Measurements from ENCODE around the gene ACER3. TPM values are rescaled to one million over a fixed set of nuclear protein-coding genes. Genes with fewer than 3 reads are reported as not detected.

The ACER3 gene
- total RNA-seq, 1 donor from 2014 or later: 27.6 TPM

DNA sequence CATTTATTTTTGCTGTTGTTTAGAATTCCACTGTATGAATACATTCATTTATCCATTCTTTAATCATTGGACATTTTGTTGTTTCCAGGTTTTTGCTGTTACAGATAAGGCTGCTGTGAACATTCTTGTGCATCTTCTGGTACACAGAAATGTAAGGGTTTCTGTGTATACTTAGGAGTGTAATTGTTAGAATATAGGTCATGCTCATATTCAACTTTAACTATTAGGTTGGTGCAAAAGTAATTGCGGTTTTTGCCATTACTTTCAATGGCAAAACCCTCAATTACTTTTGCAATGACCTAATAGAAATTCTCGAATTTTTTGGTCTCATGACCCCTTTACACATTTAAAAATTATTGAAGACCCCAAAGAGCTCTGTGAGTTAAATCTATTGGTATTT, 17.3 kb downstream of the ACER3 start:
- no peaks in the 10 kb centered on the region for H3K36me3 ChIP-seq (ENCODE audit: control insufficient read depth, insufficient read depth, low read length)
- H3K4me3 ChIP-seq (ENCODE audit: low read depth, low read length): no peak overlapping the region
- TF ChIP-seq CTCF (IDR thresholded peaks at IDR 0.05; ENCODE audit: insufficient read depth, low read length, poor library complexity, severe bottlenecking): no peak

DNA sequence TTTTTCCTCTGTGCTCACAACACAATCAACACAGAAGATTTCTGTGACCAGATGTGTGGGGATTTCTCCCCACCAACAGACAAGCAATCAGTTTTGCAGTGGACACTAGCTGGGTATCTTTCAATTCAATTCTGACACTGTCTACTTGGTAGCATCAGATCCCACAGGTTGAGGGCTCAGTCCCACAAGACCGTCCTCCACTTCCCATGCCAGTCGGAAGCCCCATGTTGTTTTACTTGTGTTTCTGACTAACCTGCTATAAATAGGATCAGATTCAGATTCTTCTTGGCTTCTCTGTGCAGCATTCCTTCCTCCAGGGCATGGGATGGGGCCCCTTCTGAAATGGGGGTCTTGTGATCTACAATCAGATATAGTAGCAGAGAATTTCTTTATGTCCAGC, 19.6 kb downstream of the ACER3 start:
- no peak for TF ChIP-seq CTCF (IDR thresholded peaks at IDR 0.05; ENCODE audit: insufficient read depth, low read length, poor library complexity, severe bottlenecking)
- no peak for DNase-seq (ENCODE audit: low read depth)
- no peak overlapping the region for H3K4me3 ChIP-seq (ENCODE audit: low read depth, low read length)
- H3K36me3 ChIP-seq (ENCODE audit: control insufficient read depth, insufficient read depth, low read length): no peaks in the 10 kb centered on the region
- H3K27me3 ChIP-seq (ENCODE audit: control insufficient read depth, insufficient read depth, low read length): no peaks in the 10 kb centered on the region

More for the DNA sequence above, 17.3 kb downstream of the ACER3 start:
- no peak for DNase-seq (ENCODE audit: low read depth)
- no peaks in the 10 kb centered on the region for H3K27me3 ChIP-seq (ENCODE audit: control insufficient read depth, insufficient read depth, low read length)

DNA sequence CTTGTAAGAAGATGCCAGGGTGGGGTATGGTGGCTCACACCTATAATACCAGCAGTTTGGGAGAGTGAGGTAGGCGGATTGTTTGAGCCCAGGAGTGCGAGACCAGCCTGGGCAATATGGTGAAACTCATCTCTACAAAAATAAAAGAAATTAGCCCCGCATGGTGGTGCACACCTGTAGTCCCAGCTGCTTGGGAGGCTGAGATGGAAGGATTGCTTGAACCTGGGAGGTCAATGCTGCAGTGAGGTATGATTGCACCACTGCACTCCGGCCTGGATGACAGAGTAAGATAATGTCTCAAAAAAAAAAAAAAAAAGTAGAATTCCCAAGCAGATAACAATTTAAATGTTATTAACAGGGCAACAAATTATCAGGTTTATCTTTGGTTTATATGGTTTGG, 20.2 kb downstream of the ACER3 start:
- no peaks in the 10 kb centered on the region for H3K36me3 ChIP-seq (ENCODE audit: control insufficient read depth, insufficient read depth, low read length)
- DNase-seq (ENCODE audit: low read depth): no peak

GRCh38 chr11:76885390-76886097, 24.8 kb downstream of the ACER3 start:
- Histone ChIP-seq H3K4me3 (ENCODE audit: low read depth, low read length) (no peak overlapping the region), H3K36me3 (ENCODE audit: control insufficient read depth, insufficient read depth, low read length) (no peaks in the 10 kb centered on the region), H3K27me3 (ENCODE audit: control insufficient read depth, insufficient read depth, low read length) (no peaks in the 10 kb centered on the region)
- TF ChIP-seq CTCF (IDR thresholded peaks at IDR 0.05; ENCODE audit: insufficient read depth, low read length, poor library complexity, severe bottlenecking): no peak
- DNase-seq (ENCODE audit: low read depth): peak; percentile 88

More for the DNA sequence above, 20.2 kb downstream of the ACER3 start:
- Histone ChIP-seq H3K27me3 (ENCODE audit: control insufficient read depth, insufficient read depth, low read length) (no peaks in the 10 kb centered on the region), H3K4me3 (ENCODE audit: low read depth, low read length) (no peak overlapping the region)
- TF ChIP-seq CTCF (IDR thresholded peaks at IDR 0.05; ENCODE audit: insufficient read depth, low read length, poor library complexity, severe bottlenecking): no peak

DNA sequence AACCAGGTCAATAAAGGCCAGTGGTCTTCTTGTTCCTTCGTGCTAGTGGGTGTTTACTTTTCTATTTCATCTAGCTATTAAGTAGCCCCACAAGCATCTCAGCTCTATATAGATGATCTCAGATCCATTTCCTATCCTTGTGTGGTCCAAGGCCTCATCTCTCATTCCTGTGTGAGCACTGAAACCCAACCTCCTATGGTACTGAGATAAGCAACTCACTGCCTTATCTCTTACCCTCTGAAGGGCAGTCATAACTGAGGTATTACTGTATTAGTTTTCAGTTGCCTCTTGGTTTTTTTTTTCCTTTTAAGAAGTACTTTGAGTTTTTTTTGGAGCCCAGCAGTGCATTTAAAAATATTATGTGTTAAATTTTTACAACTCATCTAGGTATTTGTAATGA, 28.3 kb downstream of the ACER3 start:
- Histone ChIP-seq H3K27me3 (ENCODE audit: control insufficient read depth, insufficient read depth, low read length) (no peaks in the 10 kb centered on the region), H3K4me3 (ENCODE audit: low read depth, low read length) (no peak overlapping the region), H3K36me3 (ENCODE audit: control insufficient read depth, insufficient read depth, low read length) (no peaks in the 10 kb centered on the region)
- no peak for DNase-seq (ENCODE audit: low read depth)
- no peak for TF ChIP-seq CTCF (IDR thresholded peaks at IDR 0.05; ENCODE audit: insufficient read depth, low read length, poor library complexity, severe bottlenecking)

GRCh38 chr11:76889411-76889975, 28.8 kb downstream of the ACER3 start:
- Histone ChIP-seq H3K4me3 (ENCODE audit: low read depth, low read length) (no peak overlapping the region), H3K36me3 (ENCODE audit: control insufficient read depth, insufficient read depth, low read length) (no peaks in the 10 kb centered on the region), H3K27me3 (ENCODE audit: control insufficient read depth, insufficient read depth, low read length) (no peaks in the 10 kb centered on the region)
- DNase-seq (ENCODE audit: low read depth): no peak
- TF ChIP-seq CTCF (IDR thresholded peaks at IDR 0.05; ENCODE audit: insufficient read depth, low read length, poor library complexity, severe bottlenecking): no peak
